Measurements from ENCODE around the gene REEP2. TPM values are rescaled to one million over a fixed set of nuclear protein-coding genes. Genes with fewer than 3 reads are reported as not detected.

REEP2 gene
- polyA plus RNA-seq, 1 of the 3 experiments (the other 2 are of a cell fraction), result 31.2 TPM

DNA sequence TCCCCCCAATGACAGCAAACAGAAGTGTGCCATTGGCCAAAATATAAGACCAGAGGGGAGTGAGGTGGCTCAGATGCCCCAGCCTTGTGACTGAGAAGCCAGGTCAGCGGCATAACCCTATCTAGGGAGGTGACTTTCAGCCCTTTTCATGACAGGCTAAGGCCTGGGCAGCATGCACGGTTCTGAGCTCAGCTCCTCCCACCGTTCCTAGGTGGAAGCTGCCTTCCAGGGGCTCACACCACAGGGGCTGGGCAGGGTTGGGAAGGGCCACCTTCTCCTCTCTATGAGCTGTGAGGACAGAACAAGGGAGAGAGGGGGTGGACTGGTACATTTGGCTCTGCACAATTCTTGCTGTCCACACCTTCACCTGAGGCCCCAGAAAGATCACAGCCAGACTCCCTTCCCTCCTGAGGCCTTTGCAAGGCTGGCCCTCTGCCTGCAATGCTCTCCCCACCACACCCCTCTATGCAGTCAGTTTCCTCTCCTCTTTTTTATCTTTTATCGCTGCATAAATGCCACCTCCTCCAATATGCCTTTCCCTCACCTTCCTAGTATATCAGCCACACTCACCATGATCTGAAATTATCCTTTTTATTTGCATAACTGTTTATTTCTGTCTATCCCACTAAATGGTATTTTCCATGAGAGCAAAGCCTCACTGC lies 21.3 kb downstream of the REEP2 start:
- Histone ChIP-seq H3K9ac (no peak overlapping the region), H3K27me3 (ENCODE audit: insufficient read depth) (no peaks in the 10 kb centered on the region), H3K9me2 (no peaks in the 10 kb centered on the region), H3K4me3 (ENCODE audit: low read depth in 2 of 2, low read length in 1 of 2) (no peak overlapping the region), H3K79me2 (ENCODE audit: insufficient read depth) (no peaks in the 10 kb centered on the region), H3K27ac (ENCODE audit: low read depth in 2 of 2, low read length in 1 of 2) (no peak overlapping the region), H3K4me1 (ENCODE audit: control insufficient read depth in 1 of 2, insufficient read depth in 2 of 2, low read depth in 1 of 2, low read length in 1 of 2) (peaks cover 0 to 6% of the 10 kb centered on the region in 2 experiments; a peak in 1 of 4 replicates), H3F3A (replicated peaks; ENCODE audit: insufficient read depth) (peaks cover 4% of the 10 kb centered on the region), H3K36me3 (replicated peaks in 1 of 2; ENCODE audit: control insufficient read depth in 1 of 2, insufficient read depth in 2 of 2, low read length in 1 of 2) (no peaks in the 10 kb centered on the region), H3K9me3 (no peaks in the 10 kb centered on the region), H4K20me1 (ENCODE audit: insufficient read depth) (no peaks in the 10 kb centered on the region), H3K4me2 (no peak overlapping the region), H2AFZ (ENCODE audit: low read depth) (no peak overlapping the region)
- no peak for TF ChIP-seq RAD21 (IDR thresholded peaks at IDR 0.05; ENCODE audit: low read length)
- DNase-seq, result no peak
- CTCF ChIA-PET, result interaction anchor here (0.6 to 11.7 kb wide), 3 partner anchors 10 to 40 kb away, joined by 3 to 196 read pairs (median 131); no protein-coding TSS in a partner anchor
- WGBS (ENCODE audit: low lambda C conversion rate), result 95% methylated on average over 4 of the region's 4 CpGs
- POLR2A ChIA-PET, result no interaction called here

DNA sequence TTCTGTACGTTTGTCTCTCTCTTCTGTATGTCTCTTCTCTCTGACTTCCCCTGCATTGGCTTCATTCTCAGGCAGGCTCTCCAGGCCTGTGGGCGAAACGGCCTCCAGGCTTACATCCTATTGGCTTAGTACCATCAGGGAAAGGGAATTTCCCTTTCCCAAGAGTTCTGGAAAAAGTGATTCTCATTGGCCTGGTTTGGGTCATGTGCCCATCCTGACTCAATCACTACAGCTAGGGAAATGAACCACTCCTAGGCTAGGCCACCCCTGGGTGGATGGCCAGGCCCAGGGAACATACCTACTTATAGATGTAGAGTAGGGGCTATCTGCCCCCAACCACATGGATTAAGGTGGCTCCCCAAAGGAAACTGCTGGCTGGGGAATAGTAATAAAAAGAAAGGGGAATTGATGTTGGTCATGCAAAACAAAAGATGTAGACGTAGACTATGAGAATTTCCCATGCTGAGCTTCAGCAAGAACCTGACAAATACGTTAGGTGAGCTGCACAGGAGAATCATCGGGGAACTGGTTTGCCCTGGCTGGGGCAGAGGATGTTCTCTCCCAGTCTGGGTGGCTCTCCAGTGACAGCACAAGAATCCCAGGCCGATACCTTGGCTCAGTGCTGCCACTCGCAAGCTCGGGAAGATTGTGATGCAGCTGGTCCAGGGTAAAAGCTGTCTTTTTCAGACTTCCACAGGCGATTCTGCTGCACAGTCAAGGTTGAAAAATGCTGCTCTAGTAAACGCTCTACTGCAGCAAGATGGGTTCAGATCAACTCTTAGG lies 22.7 kb downstream of the REEP2 start:
- CTCF ChIA-PET, result interaction anchor here (1.2 to 11.7 kb wide), 3 partner anchors 12 to 51 kb away, joined by 3 to 196 read pairs (median 131); no protein-coding TSS in a partner anchor
- POLR2A ChIA-PET, result no interaction called here
- Histone ChIP-seq H3K27ac (ENCODE audit: low read depth in 2 of 2, low read length in 1 of 2) (no peak overlapping the region), H3K4me1 (ENCODE audit: control insufficient read depth in 1 of 2, insufficient read depth in 2 of 2, low read depth in 1 of 2, low read length in 1 of 2) (peaks cover under 1 to 15% of the 10 kb centered on the region in 2 experiments; a peak in 1 of 4 replicates), H2AFZ (ENCODE audit: low read depth) (no peak overlapping the region; the same call in 1 of the 2 replicates), H3K36me3 (replicated peaks in 1 of 2; ENCODE audit: control insufficient read depth in 1 of 2, insufficient read depth in 2 of 2, low read length in 1 of 2) (no peaks in the 10 kb centered on the region), H3K79me2 (ENCODE audit: insufficient read depth) (0 out of 2 replicates have a peak, but pooled peaks cover 8% of the 10 kb centered on the region), H3K4me2 (no peak overlapping the region), H3K27me3 (ENCODE audit: insufficient read depth) (no peaks in the 10 kb centered on the region), H4K20me1 (ENCODE audit: insufficient read depth) (peaks cover 10% of the 10 kb centered on the region), H3K9me3 (no peaks in the 10 kb centered on the region), H3K9ac (no peak overlapping the region), H3F3A (replicated peaks; ENCODE audit: insufficient read depth) (peaks cover 4% of the 10 kb centered on the region), H3K4me3 (ENCODE audit: low read depth in 2 of 2, low read length in 1 of 2) (no peak overlapping the region), H3K9me2 (no peaks in the 10 kb centered on the region)
- DNase-seq, result no peak
- TF ChIP-seq, protein P1, sequence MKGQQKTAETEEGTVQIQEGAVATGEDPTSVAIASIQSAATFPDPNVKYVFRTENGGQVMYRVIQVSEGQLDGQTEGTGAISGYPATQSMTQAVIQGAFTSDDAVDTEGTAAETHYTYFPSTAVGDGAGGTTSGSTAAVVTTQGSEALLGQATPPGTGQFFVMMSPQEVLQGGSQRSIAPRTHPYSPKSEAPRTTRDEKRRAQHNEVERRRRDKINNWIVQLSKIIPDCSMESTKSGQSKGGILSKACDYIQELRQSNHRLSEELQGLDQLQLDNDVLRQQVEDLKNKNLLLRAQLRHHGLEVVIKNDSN (IDR thresholded peaks at IDR 0.05; ENCODE audit: borderline replicate concordance, low read depth), result peak; percentile 85
- no peak for TF ChIP-seq RFX5 (IDR thresholded peaks at IDR 0.05; ENCODE audit: low read length)
- TF ChIP-seq, protein P2, sequence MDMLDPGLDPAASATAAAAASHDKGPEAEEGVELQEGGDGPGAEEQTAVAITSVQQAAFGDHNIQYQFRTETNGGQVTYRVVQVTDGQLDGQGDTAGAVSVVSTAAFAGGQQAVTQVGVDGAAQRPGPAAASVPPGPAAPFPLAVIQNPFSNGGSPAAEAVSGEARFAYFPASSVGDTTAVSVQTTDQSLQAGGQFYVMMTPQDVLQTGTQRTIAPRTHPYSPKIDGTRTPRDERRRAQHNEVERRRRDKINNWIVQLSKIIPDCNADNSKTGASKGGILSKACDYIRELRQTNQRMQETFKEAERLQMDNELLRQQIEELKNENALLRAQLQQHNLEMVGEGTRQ (IDR thresholded peaks at IDR 0.05; ENCODE audit: borderline replicate concordance, low read depth, low read length), result no peak
- WGBS (ENCODE audit: low lambda C conversion rate), result 92% methylated on average over 11 of the region's 11 CpGs
